Activated CD4-positive, alpha-beta T cell treated with anti-CD3 and anti-CD28 coated beads, Interleukin-2, amount 10 ng/mL, durations not matched to agents 7 days and 5 days (primary cell): ENCODE results near the gene LMLN. TPM values are rescaled to one million over a fixed set of nuclear protein-coding genes. Genes with fewer than 3 reads are reported as not detected.
"Not testable (repeated sequence)": the region's sequence is repeated elsewhere in the genome, so short reads cannot be mapped to it uniquely, and the experiment has no call there.

Experiments
- CTCF ChIA-PET: fragments of 350-600 bp; sonication (Branson Sonifier 250); formaldehyde crosslinking; loops from one replicate; lab custom pipeline; 2021; ENCODE audit warnings: antibody characterized with exemption; lab: Charles Lee
- POLR2A ChIA-PET: fragments of 350-600 bp; sonication (Branson Sonifier 250); formaldehyde crosslinking; loops from one replicate; lab custom pipeline; 2021; ENCODE audit warnings: antibody characterized with exemption; lab: Charles Lee
- DNase-seq: peaks from one replicate; pipeline ENCODE4 v3.0.0-alpha.2; 2020
- H3K27ac Mint-ChIP-seq: one replicate; pipeline ENCODE4 v1.8.0; 2021; ENCODE audit warnings: mild to moderate bottlenecking, moderate library complexity, mixed read lengths
- H3K27me3 Mint-ChIP-seq: one replicate; pipeline ENCODE4 v1.8.0; 2021; ENCODE audit warnings: mixed read lengths
- H3K36me3 Mint-ChIP-seq: one replicate; pipeline ENCODE4 v1.8.0; 2021; ENCODE audit warnings: low read depth, mixed read lengths
- H3K4me1 Mint-ChIP-seq: one replicate; pipeline ENCODE4 v1.8.0; 2021; ENCODE audit warnings: mixed read lengths
- H3K4me3 Mint-ChIP-seq: one replicate; pipeline ENCODE4 v1.8.0; 2021; ENCODE audit warnings: mild to moderate bottlenecking, moderate library complexity, mixed read lengths
- H3K9me3 Mint-ChIP-seq: one replicate; pipeline ENCODE4 v1.8.0; 2021; ENCODE audit warnings: mixed read lengths
- total RNA-seq, 2 experiments: library from RNA; stranded (reverse); gene quantifications; one replicate each; pipeline ENCODE4 v1.2.3, GENCODE V29; 2021

The LMLN gene
- total RNA-seq, 2 experiments from 2014 or later: 2.7 to 3.1 TPM

DNA sequence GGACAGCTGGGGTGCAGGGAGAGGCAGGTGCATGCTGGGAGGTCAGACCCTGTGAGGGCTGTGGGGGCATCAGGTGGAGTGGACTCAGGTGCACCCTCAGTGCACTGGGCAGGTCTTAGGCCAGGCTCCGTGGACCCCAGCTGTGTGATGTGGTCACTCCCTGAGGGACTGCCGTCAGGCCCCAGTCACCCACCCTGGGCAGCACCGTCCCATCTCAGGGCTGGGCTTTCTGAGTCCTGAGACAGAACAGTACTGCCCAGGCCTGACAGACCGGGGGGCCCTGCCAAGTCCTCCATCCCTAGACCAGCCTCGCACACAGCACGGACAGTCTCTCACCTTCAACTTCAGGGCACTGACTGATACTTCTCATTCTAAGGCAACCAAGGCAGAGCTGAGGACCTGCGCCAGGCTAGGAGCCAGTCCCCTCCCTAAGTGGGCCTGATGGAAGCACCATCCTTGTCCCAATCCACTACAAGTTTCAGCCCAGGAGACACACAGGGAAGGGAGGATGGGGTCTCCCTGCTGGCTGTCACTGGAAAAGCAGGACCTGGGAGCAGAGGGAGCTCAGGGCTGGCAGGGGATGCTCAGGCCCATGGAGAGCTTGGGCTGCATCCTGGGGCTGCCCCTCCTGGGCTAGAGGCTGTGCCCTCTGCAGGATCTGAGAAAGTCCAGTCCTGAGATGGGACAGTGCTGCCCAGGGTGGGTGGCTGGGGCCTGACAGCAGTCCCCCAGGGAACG lies 86.3 kb downstream of the LMLN start:
- CTCF ChIA-PET: interaction anchor here (1.4 kb wide), 1 partner anchor 11 kb away, joined by 3 read pairs; no protein-coding TSS in a partner anchor

DNA sequence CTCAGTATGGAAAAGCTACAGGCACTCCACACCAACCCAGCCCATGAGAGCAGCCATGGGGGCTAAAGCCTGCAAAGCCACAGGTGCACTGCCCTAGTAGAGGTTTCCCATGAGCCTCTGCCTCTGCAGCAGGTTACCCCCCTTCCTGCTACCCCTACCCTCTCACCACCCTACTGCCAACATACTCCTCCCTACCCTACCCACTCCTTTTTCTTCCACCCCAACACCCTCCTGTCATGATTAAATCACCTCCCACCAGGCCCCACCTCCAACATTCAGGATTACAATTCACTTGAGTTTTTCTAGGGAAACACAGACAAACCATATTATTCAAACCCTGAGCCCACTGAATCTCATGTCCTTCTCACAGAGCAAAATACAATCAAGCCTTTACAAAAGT lies 88.4 kb downstream of the LMLN start:
- no peak for DNase-seq
- no peaks in the 10 kb centered on the region for H3K36me3 Mint-ChIP-seq
- no peaks in the 10 kb centered on the region for H3K9me3 Mint-ChIP-seq
- no peaks in the 10 kb centered on the region for H3K4me1 Mint-ChIP-seq
- ChIA-PET POLR2A (no interaction called here), CTCF (interaction anchor here (0.6 to 1.5 kb wide), 2 partner anchors 28 to 32 kb away, joined by 3 to 4 read pairs; no protein-coding TSS in a partner anchor)
- H3K4me3 Mint-ChIP-seq: no peak overlapping the region
- H3K27me3 Mint-ChIP-seq: no peaks in the 10 kb centered on the region
- H3K27ac Mint-ChIP-seq: no peak overlapping the region

More for the DNA sequence above, 86.3 kb downstream of the LMLN start:
- Mint-ChIP-seq H3K36me3 (no peaks in the 10 kb centered on the region), H3K9me3 (no peaks in the 10 kb centered on the region), H3K27me3 (no peaks in the 10 kb centered on the region), H3K27ac (no peak overlapping the region), H3K4me1 (no peaks in the 10 kb centered on the region), H3K4me3 (no peak overlapping the region)
- POLR2A ChIA-PET: no interaction called here
- DNase-seq: no peak

DNA sequence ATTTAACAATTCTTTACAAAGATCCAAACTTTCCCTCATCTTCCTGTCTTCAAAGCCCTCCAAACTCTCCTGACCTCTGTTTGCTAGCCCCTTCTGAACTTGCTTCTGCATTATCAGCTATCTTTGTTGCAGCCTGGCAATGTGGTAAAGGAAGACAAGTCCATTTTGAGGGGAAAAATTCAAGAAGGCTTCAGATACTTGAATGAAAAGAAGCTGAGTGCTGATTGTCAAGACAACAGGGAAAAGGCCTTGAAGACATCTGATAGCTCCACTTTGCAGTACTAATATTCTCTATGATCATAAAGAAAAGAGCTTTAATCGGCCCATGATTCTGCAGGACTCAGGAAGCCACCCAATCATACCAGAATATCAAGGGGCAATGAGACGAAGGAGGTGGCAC lies 91.8 kb downstream of the LMLN start:
- ChIA-PET POLR2A (no interaction called here), CTCF (no interaction called here)
- Mint-ChIP-seq H3K27me3 (peaks cover 4% of the 10 kb centered on the region), H3K36me3 (no peaks in the 10 kb centered on the region), H3K27ac (no peak overlapping the region), H3K4me3 (no peak overlapping the region), H3K9me3 (no peaks in the 10 kb centered on the region), H3K4me1 (no peaks in the 10 kb centered on the region)
- DNase-seq: no peak

DNA sequence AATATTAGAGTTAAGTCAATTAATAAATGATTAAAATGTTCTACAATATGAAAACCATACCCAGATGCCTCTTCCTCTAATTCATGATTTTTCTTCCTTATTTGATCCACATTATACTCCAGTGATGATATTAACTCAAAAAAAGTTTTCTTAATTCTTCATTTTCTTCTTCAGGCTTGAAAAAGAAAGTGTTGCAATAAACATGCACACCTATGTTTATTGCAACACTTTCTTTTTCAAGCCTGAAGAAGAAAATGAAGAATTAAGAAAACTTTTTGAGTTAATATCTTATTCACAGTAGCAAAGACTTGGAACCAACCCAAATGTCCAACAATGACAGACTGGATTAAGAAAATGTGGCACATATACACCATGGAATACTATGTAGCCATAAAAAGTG lies 93.4 kb downstream of the LMLN start:
- H3K9me3 Mint-ChIP-seq, H3K36me3 Mint-ChIP-seq, H3K27me3 Mint-ChIP-seq, H3K4me3 Mint-ChIP-seq, H3K27ac Mint-ChIP-seq, H3K4me1 Mint-ChIP-seq, POLR2A ChIA-PET, CTCF ChIA-PET, DNase-seq: not testable (repeated sequence)

DNA sequence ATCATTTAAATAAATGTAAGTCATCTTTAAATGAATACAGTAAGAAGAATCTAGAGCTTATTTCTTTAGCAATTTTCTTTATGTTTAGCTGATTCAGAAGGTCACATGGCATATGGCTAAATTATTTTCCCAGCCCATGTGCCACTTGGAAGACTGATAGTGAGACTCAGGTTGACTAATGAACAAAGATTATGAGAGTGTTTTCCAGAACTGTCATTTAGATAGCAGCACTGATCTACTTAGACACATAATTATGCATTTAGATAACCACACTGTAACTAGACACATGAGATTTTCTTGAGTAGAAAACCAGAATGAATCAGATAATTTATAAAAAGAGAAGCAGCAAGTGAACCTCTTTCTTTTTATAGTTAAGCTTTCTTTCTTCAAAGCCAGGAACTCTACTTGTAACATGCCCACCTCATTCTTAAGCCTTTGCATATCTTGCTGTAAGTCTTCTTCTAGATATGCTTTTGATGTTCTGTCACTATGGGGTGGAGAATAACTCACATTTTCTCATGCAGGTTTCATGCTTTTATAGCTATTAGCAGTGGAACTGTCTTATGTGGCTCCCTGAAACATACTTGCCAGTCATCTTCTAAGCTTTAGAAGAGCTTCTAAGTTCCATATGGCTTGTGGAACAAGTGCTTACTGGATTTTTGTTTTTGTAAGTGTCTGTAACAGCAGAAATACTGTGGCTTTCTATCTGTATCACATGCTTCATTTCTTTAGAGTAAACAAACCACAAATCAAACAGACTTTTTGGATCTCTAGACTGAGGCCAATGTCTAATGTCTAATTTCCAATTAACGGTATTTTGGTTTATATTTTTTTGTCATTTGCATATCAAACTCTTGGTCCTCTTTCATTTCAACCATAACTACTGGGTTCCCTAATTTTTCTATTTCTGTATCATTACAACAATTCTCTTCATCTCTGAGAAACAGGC lies 101.4 kb downstream of the LMLN start:
- DNase-seq: no peak
- Mint-ChIP-seq H3K4me1 (no peaks in the 10 kb centered on the region), H3K9me3 (no peaks in the 10 kb centered on the region), H3K27me3 (peaks cover 15% of the 10 kb centered on the region), H3K27ac (no peak overlapping the region), H3K4me3 (no peak overlapping the region), H3K36me3 (no peaks in the 10 kb centered on the region)
- CTCF ChIA-PET: interaction anchor here (2.3 kb wide), 1 partner anchor 19 kb away, joined by 7 read pairs; no protein-coding TSS in a partner anchor
- POLR2A ChIA-PET: interaction anchor here (0.6 kb wide), 1 partner anchor 88 kb away, joined by 3 read pairs; no protein-coding TSS in a partner anchor

DNA sequence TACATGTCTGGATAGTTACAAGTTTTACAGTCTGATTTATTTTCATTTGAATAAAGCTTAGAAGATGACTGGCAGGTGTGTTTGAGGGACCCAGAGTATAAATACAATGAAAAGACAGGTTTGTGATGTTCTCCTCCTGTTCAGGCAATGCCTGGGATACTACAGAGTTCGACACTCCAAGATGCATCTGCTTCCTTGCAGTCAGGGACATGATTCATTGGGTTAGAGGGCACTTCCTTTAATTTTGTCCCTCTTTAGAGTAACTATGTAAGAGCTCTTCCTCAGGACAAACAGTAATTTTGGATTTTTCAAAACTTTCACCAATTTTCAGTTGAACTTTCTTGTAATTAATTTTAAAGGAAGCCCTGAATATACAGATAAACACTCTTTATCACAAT lies 102.0 kb downstream of the LMLN start:
- Mint-ChIP-seq H3K27ac (no peak overlapping the region), H3K9me3 (no peaks in the 10 kb centered on the region)
- POLR2A ChIA-PET: no interaction called here

DNA sequence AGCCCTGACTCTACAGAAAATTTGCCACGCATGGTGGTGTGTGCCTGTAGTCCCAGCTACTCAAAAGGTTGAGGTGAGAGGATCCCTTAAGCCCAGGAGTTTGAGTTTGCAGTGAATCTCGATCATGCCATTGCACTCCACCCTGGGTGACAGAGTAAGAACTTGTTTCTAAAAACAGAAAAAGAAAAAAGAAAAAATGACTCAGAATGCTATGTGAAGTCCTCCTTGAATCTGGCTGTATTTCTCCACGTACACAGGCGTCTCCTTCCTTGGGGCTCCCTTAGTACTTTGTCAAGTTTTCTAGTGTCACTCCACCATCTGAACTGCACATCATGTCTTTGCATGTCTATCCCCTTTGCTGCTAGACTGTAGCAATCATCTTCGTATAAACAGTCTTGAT lies 104.4 kb downstream of the LMLN start:
- Mint-ChIP-seq H3K9me3 (no peaks in the 10 kb centered on the region), H3K36me3 (no peaks in the 10 kb centered on the region), H3K4me1 (no peaks in the 10 kb centered on the region), H3K4me3 (no peak overlapping the region), H3K27me3 (peaks cover 6% of the 10 kb centered on the region), H3K27ac (no peak overlapping the region)
- CTCF ChIA-PET: no interaction called here
- POLR2A ChIA-PET: no interaction called here
- no peak for DNase-seq

More for the DNA sequence above, 102.0 kb downstream of the LMLN start:
- CTCF ChIA-PET: interaction anchor here (2.3 kb wide), 1 partner anchor 18 kb away, joined by 7 read pairs; no protein-coding TSS in a partner anchor
- no peaks in the 10 kb centered on the region for H3K36me3 Mint-ChIP-seq
- H3K4me3 Mint-ChIP-seq: no peak overlapping the region
- H3K27me3 Mint-ChIP-seq: peaks cover 13% of the 10 kb centered on the region
- DNase-seq: no peak
- no peaks in the 10 kb centered on the region for H3K4me1 Mint-ChIP-seq

DNA sequence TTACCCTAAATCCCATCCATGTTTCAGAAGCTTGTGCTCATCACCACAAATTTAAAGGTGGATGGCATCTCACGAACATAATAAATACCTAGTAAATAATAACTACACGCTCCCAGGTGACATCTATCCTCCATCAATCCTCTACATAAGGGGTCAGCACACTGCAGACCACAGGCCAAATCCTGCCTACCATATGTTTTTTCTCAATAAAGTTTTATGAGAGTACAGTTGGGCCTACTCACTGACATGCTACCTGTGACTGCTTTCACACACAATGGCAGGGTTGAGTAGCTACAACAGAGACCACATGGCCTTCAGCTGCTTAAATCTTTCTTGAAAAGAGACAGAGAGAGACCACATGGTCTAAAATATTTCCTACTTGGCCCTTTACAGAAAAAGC lies 105.9 kb downstream of the LMLN start:
- no peaks in the 10 kb centered on the region for H3K36me3 Mint-ChIP-seq

DNA sequence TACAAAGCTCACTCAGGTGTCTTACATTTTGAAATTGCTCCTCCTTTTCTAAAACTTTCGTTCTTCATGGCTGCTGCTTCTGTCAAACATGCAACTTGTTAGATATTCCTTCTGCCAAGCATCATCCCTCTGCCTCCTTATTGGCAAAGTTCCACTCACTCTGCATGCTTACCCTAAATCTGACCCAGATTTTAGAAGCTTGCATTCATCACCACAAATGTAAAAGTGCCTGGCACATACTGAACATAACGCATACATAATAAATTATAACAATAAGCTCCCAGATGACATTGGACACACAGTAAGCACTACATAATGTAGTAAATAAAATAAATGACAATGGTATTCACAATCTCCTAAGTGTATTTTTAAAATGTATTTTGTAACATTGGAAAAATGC lies 107.4 kb downstream of the LMLN start:
- peaks cover 14% of the 10 kb centered on the region for H3K4me1 Mint-ChIP-seq
- DNase-seq: no peak
- no peaks in the 10 kb centered on the region for H3K9me3 Mint-ChIP-seq
- H3K27me3 Mint-ChIP-seq: no peaks in the 10 kb centered on the region
- H3K4me3 Mint-ChIP-seq: no peak overlapping the region
- no peaks in the 10 kb centered on the region for H3K36me3 Mint-ChIP-seq
- ChIA-PET POLR2A (no interaction called here), CTCF (interaction anchor here (0.8 to 2.3 kb wide), 2 partner anchors 11 to 13 kb away, joined by 3 to 8 read pairs; no protein-coding TSS in a partner anchor)
- no peak overlapping the region for H3K27ac Mint-ChIP-seq

More for the DNA sequence above, 105.9 kb downstream of the LMLN start:
- no peaks in the 10 kb centered on the region for H3K9me3 Mint-ChIP-seq
- DNase-seq: no peak
- no peak overlapping the region for H3K27ac Mint-ChIP-seq
- H3K4me3 Mint-ChIP-seq: no peak overlapping the region
- peaks cover 4% of the 10 kb centered on the region for H3K27me3 Mint-ChIP-seq
- H3K4me1 Mint-ChIP-seq: no peaks in the 10 kb centered on the region
- ChIA-PET POLR2A (no interaction called here), CTCF (interaction anchor here (0.7 to 2.3 kb wide), 4 partner anchors 9 to 149 kb away, joined by 3 to 8 read pairs (median 4); no protein-coding TSS in a partner anchor)

DNA sequence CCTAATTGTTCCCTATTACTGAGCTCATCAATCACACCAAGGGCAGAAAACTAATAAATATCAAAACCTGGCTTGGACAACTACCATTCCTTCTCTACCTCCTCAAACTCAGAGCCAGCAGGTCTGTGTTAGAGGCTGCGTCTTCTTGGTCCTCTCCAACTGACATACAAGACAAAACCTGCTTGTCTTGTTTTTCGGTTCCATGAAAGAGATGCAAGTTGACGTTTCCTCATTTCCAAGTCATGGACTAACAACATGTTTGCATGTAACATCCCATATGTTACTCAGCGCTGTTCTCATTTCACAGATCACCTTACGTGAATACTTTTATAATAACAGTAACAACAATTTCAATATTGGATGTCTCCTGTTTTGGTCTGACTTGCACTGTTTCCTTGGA lies 110.9 kb downstream of the LMLN start:
- ChIA-PET CTCF (interaction anchor here (1.2 to 3.4 kb wide), 2 partner anchors 10 to 86 kb away, joined by 3 to 24 read pairs; no protein-coding TSS in a partner anchor), POLR2A (interaction anchor here (0.9 kb wide), 1 partner anchor 10 kb away, joined by 3 read pairs; no protein-coding TSS in a partner anchor)
- Mint-ChIP-seq H3K9me3 (no peaks in the 10 kb centered on the region), H3K4me1 (peaks cover 18% of the 10 kb centered on the region), H3K27me3 (peaks cover 19% of the 10 kb centered on the region), H3K4me3 (no peak overlapping the region), H3K27ac (no peak overlapping the region), H3K36me3 (no peaks in the 10 kb centered on the region)
- no peak for DNase-seq

DNA sequence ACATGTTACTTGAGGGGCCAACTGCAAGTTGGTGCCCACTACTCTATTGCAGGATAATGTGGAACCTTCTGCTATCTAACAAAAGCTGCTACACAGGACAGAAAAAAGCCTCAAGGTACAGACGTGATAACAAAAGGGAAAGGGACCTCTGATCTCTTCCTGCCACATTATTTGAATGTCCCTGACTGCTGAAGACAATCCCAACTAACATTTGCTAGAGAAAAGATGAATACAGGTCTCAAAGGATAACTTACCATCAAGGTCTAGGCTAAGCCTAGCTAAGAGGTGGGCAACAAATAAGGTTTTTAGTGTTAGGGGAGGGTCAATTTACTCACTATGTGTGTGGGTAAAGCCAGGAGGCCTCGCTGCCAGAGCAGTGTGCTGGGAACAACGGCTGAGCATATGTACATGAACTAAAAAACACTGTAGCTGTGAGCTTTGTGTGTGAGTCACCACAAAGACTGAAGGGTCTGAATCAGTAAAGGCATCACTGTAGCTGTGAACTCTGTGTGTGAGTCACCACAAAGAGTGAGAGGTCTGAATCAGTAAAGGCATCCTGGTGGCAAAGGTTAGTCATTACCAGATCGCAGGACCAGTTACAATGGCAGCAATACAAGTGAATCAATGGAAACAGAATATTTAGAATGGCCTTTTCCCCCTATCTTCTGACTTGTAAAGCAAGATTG lies 111.7 kb downstream of the LMLN start:
- Mint-ChIP-seq H3K4me3 (no peak overlapping the region), H3K27me3 (peaks cover 27% of the 10 kb centered on the region), H3K4me1 (peaks cover 18% of the 10 kb centered on the region), H3K27ac (peak overlapping the region; percentile 60), H3K9me3 (no peaks in the 10 kb centered on the region), H3K36me3 (no peaks in the 10 kb centered on the region)
- ChIA-PET CTCF (interaction anchor here (0.6 to 3.4 kb wide), 5 partner anchors 9 to 87 kb away, joined by 3 to 24 read pairs (median 3); no protein-coding TSS in a partner anchor), POLR2A (interaction anchor here (0.9 kb wide), 1 partner anchor 9 kb away, joined by 3 read pairs; no protein-coding TSS in a partner anchor)
- peak; percentile 55 for DNase-seq

DNA sequence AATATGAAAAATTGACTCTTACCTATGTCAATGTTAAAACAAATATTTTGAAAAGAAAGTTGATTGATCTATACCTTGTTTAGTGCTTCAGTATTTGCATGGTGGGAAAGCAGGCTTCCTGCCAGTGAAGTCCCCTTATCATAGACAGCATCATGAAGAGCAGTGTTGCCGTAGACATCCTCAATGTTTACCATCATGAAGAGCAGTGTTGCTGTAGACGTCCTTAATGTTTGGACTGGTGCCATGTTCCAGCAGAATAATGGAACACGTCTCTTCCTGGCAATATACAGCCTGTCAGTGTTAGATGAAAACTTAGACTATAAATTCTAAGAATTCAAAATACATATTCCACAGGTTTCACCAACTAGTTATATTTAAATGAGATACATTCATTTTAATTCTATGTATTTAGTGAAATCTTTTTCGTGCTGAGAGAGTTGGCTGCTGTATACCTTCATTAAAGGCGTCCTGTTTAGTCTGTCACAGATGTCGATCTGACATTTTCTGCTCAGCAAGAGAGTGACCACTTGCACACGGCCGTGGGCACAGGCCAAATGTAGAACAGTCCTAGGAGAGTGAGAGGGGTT lies 116.8 kb downstream of the LMLN start:
- ChIA-PET CTCF (interaction anchor here (0.6 kb wide), 1 partner anchor 28 kb away, joined by 3 read pairs; no protein-coding TSS in a partner anchor), POLR2A (no interaction called here)
- no peak overlapping the region for H3K4me3 Mint-ChIP-seq
- peaks cover 16% of the 10 kb centered on the region for H3K4me1 Mint-ChIP-seq
- peaks cover 1% of the 10 kb centered on the region for H3K9me3 Mint-ChIP-seq
- peaks cover 48% of the 10 kb centered on the region for H3K27me3 Mint-ChIP-seq
- H3K36me3 Mint-ChIP-seq: peaks cover under 1% of the 10 kb centered on the region
- H3K27ac Mint-ChIP-seq: no peak overlapping the region
- DNase-seq: no peak
